Measurements from ENCODE around the gene SYNM.

DNA sequence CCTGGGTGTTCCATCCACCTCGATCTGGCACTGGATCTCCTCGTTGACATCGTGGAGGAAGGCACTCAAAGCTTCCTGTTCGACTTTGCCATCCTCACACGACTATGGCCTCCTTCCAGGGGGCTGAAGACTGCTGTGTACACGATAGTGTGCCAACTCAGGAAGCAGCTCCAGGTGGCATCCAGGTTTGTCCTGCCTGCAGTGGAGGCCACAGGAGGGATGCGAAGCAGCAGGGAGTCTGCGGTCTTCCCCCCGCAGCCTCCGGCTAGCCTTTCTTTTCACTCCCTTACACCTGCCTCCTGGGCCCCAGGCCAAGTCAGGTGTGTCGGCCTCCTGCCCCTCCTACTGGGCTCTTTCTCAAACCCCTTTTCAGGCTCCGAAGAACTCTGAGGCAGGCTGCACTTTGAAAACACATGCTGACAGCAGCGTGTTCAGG, 32.2 kb downstream of the SYNM start:
- TF ChIP-seq EZH2 (IDR thresholded peaks at IDR 0.05; ENCODE audit: low read length, unreplicated experiment) = no peak
- TF ChIP-seq, protein P1, sequence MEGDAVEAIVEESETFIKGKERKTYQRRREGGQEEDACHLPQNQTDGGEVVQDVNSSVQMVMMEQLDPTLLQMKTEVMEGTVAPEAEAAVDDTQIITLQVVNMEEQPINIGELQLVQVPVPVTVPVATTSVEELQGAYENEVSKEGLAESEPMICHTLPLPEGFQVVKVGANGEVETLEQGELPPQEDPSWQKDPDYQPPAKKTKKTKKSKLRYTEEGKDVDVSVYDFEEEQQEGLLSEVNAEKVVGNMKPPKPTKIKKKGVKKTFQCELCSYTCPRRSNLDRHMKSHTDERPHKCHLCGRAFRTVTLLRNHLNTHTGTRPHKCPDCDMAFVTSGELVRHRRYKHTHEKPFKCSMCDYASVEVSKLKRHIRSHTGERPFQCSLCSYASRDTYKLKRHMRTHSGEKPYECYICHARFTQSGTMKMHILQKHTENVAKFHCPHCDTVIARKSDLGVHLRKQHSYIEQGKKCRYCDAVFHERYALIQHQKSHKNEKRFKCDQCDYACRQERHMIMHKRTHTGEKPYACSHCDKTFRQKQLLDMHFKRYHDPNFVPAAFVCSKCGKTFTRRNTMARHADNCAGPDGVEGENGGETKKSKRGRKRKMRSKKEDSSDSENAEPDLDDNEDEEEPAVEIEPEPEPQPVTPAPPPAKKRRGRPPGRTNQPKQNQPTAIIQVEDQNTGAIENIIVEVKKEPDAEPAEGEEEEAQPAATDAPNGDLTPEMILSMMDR (conservative IDR thresholded peaks at IDR 0.05; ENCODE audit: low read depth, low read length) = no peak
